Measurements from ENCODE around the gene IFI35. TPM values are rescaled to one million over a fixed set of nuclear protein-coding genes. Genes with fewer than 3 reads are reported as not detected.

IFI35 gene
- total RNA-seq, 2 donors from 2014 or later: 3.0 to 5.1 TPM

- Mint-ChIP-seq H3K9me3 (no peaks in the 10 kb centered on the region), H3K36me3 (ENCODE audit: low read depth) (peaks cover 4% of the 10 kb centered on the region), H3K27ac (peak overlapping the region; percentile 41), H3K4me3 (peak overlapping the region; percentile 19), H3K27me3 (ENCODE audit: insufficient read depth) (no peaks in the 10 kb centered on the region), H3K4me1 (peaks cover 55% of the 10 kb centered on the region)
- Histone ChIP-seq H3K9me3 (ENCODE audit: control insufficient read depth, low read length) (no peaks in the 10 kb centered on the region), H3K9ac (ENCODE audit: extremely low read depth, low read length, poor library complexity, severe bottlenecking) (no peak overlapping the region), H3K4me1 (ENCODE audit: control insufficient read depth, insufficient read depth, low read length) (peaks cover 17% of the 10 kb centered on the region), H3K27me3 (ENCODE audit: control insufficient read depth, insufficient read depth, low read length, poor library complexity, severe bottlenecking) (no peaks in the 10 kb centered on the region), H3K4me3 (ENCODE audit: low read length) (no peak overlapping the region), H3K36me3 (ENCODE audit: control insufficient read depth, insufficient read depth, low read length) (no peaks in the 10 kb centered on the region), H3K27ac (ENCODE audit: low read depth, low read length) (peak overlapping the region; percentile 99)
- DNase-seq: no peak
- TF ChIP-seq, protein P1, sequence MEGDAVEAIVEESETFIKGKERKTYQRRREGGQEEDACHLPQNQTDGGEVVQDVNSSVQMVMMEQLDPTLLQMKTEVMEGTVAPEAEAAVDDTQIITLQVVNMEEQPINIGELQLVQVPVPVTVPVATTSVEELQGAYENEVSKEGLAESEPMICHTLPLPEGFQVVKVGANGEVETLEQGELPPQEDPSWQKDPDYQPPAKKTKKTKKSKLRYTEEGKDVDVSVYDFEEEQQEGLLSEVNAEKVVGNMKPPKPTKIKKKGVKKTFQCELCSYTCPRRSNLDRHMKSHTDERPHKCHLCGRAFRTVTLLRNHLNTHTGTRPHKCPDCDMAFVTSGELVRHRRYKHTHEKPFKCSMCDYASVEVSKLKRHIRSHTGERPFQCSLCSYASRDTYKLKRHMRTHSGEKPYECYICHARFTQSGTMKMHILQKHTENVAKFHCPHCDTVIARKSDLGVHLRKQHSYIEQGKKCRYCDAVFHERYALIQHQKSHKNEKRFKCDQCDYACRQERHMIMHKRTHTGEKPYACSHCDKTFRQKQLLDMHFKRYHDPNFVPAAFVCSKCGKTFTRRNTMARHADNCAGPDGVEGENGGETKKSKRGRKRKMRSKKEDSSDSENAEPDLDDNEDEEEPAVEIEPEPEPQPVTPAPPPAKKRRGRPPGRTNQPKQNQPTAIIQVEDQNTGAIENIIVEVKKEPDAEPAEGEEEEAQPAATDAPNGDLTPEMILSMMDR (conservative IDR thresholded peaks at IDR 0.05): no peak
- 67 to 77% methylated on average over 1 to 3 of the region's 3 CpGs for WGBS, 2 experiments (ENCODE audit: insufficient coverage in 1 of 2, insufficient read length in 1 of 2)
These were observed 28.3 kb downstream of the IFI35 start for GRCh38 chr17:43034894-43035293.

DNA sequence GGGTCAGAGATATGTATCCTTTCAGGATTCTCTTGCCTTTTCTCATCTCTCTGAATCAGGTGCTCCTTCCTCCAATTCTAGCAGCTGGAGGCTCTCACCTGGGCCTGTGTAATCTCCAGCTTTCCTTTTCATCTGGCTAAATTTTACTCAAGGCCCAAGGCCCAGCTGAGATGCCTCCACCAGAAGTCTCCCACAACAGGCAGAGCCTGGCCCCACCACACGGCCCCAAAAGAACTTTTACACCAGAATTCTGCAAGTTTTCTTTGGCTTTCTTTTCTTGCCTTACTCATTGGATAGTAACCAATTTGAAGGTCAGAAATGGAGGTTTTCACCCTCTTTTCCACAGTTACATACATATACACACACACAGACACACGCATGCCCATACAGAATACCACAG is 33.1 kb downstream of the IFI35 start:
- no peak overlapping the region for H3K9ac ChIP-seq (ENCODE audit: extremely low read depth, low read length, poor library complexity, severe bottlenecking)
- H3K4me3 ChIP-seq (ENCODE audit: low read length): no peak overlapping the region
- DNase-seq: no peak
- Mint-ChIP-seq H3K9me3 (no peaks in the 10 kb centered on the region), H3K27me3 (ENCODE audit: insufficient read depth) (no peaks in the 10 kb centered on the region), H3K4me1 (peaks cover 64% of the 10 kb centered on the region), H3K36me3 (ENCODE audit: low read depth) (peaks cover 2% of the 10 kb centered on the region), H3K27ac (peak overlapping the region; percentile 61), H3K4me3 (no peak overlapping the region)
- no peak overlapping the region for H3K27ac ChIP-seq (ENCODE audit: low read depth, low read length)
- H3K9me3 ChIP-seq (ENCODE audit: control insufficient read depth, low read length): no peaks in the 10 kb centered on the region
- 90 to 100% methylated on average over 2 of the region's 2 CpGs for WGBS, 2 experiments (ENCODE audit: insufficient coverage in 1 of 2, insufficient read length in 1 of 2)
- no peaks in the 10 kb centered on the region for H3K36me3 ChIP-seq (ENCODE audit: control insufficient read depth, insufficient read depth, low read length)
- no peaks in the 10 kb centered on the region for H3K27me3 ChIP-seq (ENCODE audit: control insufficient read depth, insufficient read depth, low read length, poor library complexity, severe bottlenecking)
- TF ChIP-seq, protein P1 (conservative IDR thresholded peaks at IDR 0.05): no peak
- H3K4me1 ChIP-seq (ENCODE audit: control insufficient read depth, insufficient read depth, low read length): peaks cover 23% of the 10 kb centered on the region

GRCh38 chr17:43040655-43041054 is 34.1 kb downstream of the IFI35 start:
- WGBS, 2 experiments (ENCODE audit: insufficient coverage in 1 of 2, insufficient read length in 1 of 2): 80% methylated on average over 2 of the region's 2 CpGs; no CpG with 5 or more reads in 1 of the 2 experiments
- Histone ChIP-seq H3K27me3 (ENCODE audit: control insufficient read depth, insufficient read depth, low read length, poor library complexity, severe bottlenecking) (no peaks in the 10 kb centered on the region), H3K27ac (ENCODE audit: low read depth, low read length) (peak overlapping the region; percentile 62), H3K4me1 (ENCODE audit: control insufficient read depth, insufficient read depth, low read length) (peaks cover 21% of the 10 kb centered on the region), H3K9ac (ENCODE audit: extremely low read depth, low read length, poor library complexity, severe bottlenecking) (no peak overlapping the region), H3K9me3 (ENCODE audit: control insufficient read depth, low read length) (no peaks in the 10 kb centered on the region), H3K4me3 (ENCODE audit: low read length) (no peak overlapping the region), H3K36me3 (ENCODE audit: control insufficient read depth, insufficient read depth, low read length) (no peaks in the 10 kb centered on the region)
- Mint-ChIP-seq H3K36me3 (ENCODE audit: low read depth) (peaks cover 7% of the 10 kb centered on the region), H3K4me1 (peaks cover 56% of the 10 kb centered on the region), H3K27ac (peak overlapping the region; percentile 46), H3K9me3 (no peaks in the 10 kb centered on the region), H3K27me3 (ENCODE audit: insufficient read depth) (no peaks in the 10 kb centered on the region), H3K4me3 (no peak overlapping the region)
- TF ChIP-seq, protein P1 (conservative IDR thresholded peaks at IDR 0.05): no peak
- DNase-seq: no peak
